ENCODE results near the gene LAGE3. TPM values are rescaled to one million over a fixed set of nuclear protein-coding genes. Genes with fewer than 3 reads are reported as not detected.

LAGE3 gene
- total and polyA plus RNA-seq, 2 of the 13 experiments (the other 11 are each of a cell fraction or from before 2014, with no cell fraction given), result 7.6 to 12.7 TPM

DNA sequence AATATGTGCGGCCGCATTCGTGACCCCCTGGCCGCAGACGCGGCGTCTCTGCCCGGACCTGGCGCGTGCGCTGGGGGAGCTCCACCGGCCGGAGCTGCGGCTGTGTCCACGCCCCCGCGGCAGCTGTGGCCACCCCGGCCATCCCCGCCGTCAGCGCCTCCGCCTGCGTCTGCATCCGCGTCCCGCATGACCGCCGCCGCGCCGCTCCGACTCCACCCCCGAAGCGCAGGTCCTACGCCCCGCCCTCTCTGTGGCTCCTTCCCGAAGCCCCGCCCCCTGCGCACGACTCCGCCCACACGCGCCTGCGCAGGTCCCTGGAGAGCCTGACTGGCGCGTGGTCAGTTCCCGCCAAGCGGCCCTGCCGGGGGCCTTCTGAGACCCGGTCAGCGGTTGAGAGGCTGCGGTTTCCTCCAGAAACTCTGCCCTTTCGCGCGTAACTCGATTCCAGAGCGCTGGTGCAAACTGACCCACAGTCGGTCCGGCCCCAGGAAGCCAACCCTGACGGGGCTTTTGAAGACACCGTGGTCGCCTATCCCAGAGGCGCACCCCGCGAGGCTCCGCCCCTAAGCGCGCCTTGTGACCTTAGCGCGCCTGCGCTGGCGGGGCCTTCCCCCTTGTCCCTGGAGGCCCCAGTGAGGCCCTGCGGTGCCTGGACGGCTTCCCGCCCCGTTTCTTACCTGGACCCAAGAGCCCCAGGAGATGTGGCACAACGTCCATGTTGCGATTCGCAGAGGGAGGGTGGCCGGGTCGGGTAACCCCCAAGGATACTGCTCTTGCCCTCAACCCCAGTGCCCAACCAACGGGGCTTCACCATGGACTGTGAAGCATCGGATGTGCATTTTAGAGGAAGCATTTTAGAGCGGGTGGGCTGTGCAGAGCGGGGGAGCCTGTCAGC, at the start of gene LAGE3 (continued):
- TF ChIP-seq BATF2 (CRISPR knock-in tag; IDR thresholded peaks at IDR 0.05) (no peak), GABPB1 (CRISPR knock-in tag; IDR thresholded peaks at IDR 0.05) (peak; percentile 58; the same call in 1 of the 2 replicates), RXRA (CRISPR knock-in tag; IDR thresholded peaks at IDR 0.05) (peak; percentile 44; the same call in 1 of the 2 replicates), ZBTB4 (CRISPR knock-in tag; IDR thresholded peaks at IDR 0.05; ENCODE audit: borderline replicate concordance) (peak; percentile 78; the same call in 1 of the 2 replicates), SP1 (IDR thresholded peaks at IDR 0.05) (no peak), SP1 (CRISPR knock-in tag; IDR thresholded peaks at IDR 0.05) (peak; percentile 96), ZNF546 (CRISPR knock-in tag; conservative IDR thresholded peaks at IDR 0.05) (peak; percentile 67; the same call in 1 of the 2 replicates), ZNF607 (CRISPR knock-in tag; IDR thresholded peaks at IDR 0.05; ENCODE audit: borderline replicate concordance) (0 out of 2 replicates have a peak, but pooled peaks have one; percentile 38)
- TF ChIP-seq, protein P1, sequence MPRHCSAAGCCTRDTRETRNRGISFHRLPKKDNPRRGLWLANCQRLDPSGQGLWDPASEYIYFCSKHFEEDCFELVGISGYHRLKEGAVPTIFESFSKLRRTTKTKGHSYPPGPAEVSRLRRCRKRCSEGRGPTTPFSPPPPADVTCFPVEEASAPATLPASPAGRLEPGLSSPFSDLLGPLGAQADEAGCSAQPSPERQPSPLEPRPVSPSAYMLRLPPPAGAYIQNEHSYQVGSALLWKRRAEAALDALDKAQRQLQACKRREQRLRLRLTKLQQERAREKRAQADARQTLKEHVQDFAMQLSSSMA (CRISPR knock-in tag; IDR thresholded peaks at IDR 0.05), result no peak
- TF ChIP-seq, protein P2, sequence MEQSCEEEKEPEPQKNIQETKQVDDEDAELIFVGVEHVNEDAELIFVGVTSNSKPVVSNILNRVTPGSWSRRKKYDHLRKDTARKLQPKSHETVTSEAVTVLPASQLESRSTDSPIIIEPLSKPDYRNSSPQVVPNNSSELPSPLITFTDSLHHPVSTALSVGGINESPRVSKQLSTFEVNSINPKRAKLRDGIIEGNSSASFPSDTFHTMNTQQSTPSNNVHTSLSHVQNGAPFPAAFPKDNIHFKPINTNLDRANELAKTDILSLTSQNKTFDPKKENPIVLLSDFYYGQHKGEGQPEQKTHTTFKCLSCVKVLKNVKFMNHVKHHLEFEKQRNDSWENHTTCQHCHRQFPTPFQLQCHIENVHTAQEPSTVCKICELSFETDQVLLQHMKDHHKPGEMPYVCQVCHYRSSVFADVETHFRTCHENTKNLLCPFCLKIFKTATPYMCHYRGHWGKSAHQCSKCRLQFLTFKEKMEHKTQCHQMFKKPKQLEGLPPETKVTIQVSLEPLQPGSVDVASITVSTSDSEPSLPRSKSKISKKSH (CRISPR knock-in tag; IDR thresholded peaks at IDR 0.05; ENCODE audit: borderline replicate concordance), result peak; percentile 23; the same call in 1 of the 2 replicates
- TF ChIP-seq, protein P3, sequence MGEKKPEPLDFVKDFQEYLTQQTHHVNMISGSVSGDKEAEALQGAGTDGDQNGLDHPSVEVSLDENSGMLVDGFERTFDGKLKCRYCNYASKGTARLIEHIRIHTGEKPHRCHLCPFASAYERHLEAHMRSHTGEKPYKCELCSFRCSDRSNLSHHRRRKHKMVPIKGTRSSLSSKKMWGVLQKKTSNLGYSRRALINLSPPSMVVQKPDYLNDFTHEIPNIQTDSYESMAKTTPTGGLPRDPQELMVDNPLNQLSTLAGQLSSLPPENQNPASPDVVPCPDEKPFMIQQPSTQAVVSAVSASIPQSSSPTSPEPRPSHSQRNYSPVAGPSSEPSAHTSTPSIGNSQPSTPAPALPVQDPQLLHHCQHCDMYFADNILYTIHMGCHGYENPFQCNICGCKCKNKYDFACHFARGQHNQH (CRISPR knock-in tag; IDR thresholded peaks at IDR 0.05), result 0 out of 2 replicates have a peak, but pooled peaks have one; percentile 42
- TF ChIP-seq, protein P4, sequence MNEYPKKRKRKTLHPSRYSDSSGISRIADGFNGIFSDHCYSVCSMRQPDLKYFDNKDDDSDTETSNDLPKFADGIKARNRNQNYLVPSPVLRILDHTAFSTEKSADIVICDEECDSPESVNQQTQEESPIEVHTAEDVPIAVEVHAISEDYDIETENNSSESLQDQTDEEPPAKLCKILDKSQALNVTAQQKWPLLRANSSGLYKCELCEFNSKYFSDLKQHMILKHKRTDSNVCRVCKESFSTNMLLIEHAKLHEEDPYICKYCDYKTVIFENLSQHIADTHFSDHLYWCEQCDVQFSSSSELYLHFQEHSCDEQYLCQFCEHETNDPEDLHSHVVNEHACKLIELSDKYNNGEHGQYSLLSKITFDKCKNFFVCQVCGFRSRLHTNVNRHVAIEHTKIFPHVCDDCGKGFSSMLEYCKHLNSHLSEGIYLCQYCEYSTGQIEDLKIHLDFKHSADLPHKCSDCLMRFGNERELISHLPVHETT (CRISPR knock-in tag; conservative IDR thresholded peaks at IDR 0.05), result no peak
